Measurements from ENCODE around the gene GYG2. TPM values are rescaled to one million over a fixed set of nuclear protein-coding genes. Genes with fewer than 3 reads are reported as not detected.

GYG2 gene
- total and polyA plus RNA-seq, 2 of the 8 experiments (the other 6 are each of a cell fraction or from before 2014, with no cell fraction given): 52.8 to 65.3 TPM

DNA sequence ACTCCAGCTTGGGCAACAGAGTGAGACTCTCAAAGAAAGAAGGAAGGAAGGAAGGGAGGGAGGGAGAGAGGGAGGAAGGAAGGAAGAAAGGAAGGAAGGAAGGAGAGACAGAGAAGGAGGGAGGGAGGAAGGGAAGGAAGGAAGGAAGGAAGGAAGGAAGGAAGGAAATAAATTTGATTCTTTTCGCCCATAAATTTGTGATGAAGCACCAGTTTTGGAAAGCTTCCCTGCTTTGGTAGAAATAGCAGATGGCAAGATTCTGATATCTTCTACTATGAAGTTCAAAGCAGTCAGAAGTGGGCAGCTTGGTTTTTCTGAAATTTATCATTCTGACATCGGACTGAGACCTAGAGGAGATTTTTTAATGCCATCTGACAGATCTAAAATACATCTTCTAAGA lies 11.7 kb upstream of the GYG2 start (continued):
- TF ChIP-seq, protein P1, sequence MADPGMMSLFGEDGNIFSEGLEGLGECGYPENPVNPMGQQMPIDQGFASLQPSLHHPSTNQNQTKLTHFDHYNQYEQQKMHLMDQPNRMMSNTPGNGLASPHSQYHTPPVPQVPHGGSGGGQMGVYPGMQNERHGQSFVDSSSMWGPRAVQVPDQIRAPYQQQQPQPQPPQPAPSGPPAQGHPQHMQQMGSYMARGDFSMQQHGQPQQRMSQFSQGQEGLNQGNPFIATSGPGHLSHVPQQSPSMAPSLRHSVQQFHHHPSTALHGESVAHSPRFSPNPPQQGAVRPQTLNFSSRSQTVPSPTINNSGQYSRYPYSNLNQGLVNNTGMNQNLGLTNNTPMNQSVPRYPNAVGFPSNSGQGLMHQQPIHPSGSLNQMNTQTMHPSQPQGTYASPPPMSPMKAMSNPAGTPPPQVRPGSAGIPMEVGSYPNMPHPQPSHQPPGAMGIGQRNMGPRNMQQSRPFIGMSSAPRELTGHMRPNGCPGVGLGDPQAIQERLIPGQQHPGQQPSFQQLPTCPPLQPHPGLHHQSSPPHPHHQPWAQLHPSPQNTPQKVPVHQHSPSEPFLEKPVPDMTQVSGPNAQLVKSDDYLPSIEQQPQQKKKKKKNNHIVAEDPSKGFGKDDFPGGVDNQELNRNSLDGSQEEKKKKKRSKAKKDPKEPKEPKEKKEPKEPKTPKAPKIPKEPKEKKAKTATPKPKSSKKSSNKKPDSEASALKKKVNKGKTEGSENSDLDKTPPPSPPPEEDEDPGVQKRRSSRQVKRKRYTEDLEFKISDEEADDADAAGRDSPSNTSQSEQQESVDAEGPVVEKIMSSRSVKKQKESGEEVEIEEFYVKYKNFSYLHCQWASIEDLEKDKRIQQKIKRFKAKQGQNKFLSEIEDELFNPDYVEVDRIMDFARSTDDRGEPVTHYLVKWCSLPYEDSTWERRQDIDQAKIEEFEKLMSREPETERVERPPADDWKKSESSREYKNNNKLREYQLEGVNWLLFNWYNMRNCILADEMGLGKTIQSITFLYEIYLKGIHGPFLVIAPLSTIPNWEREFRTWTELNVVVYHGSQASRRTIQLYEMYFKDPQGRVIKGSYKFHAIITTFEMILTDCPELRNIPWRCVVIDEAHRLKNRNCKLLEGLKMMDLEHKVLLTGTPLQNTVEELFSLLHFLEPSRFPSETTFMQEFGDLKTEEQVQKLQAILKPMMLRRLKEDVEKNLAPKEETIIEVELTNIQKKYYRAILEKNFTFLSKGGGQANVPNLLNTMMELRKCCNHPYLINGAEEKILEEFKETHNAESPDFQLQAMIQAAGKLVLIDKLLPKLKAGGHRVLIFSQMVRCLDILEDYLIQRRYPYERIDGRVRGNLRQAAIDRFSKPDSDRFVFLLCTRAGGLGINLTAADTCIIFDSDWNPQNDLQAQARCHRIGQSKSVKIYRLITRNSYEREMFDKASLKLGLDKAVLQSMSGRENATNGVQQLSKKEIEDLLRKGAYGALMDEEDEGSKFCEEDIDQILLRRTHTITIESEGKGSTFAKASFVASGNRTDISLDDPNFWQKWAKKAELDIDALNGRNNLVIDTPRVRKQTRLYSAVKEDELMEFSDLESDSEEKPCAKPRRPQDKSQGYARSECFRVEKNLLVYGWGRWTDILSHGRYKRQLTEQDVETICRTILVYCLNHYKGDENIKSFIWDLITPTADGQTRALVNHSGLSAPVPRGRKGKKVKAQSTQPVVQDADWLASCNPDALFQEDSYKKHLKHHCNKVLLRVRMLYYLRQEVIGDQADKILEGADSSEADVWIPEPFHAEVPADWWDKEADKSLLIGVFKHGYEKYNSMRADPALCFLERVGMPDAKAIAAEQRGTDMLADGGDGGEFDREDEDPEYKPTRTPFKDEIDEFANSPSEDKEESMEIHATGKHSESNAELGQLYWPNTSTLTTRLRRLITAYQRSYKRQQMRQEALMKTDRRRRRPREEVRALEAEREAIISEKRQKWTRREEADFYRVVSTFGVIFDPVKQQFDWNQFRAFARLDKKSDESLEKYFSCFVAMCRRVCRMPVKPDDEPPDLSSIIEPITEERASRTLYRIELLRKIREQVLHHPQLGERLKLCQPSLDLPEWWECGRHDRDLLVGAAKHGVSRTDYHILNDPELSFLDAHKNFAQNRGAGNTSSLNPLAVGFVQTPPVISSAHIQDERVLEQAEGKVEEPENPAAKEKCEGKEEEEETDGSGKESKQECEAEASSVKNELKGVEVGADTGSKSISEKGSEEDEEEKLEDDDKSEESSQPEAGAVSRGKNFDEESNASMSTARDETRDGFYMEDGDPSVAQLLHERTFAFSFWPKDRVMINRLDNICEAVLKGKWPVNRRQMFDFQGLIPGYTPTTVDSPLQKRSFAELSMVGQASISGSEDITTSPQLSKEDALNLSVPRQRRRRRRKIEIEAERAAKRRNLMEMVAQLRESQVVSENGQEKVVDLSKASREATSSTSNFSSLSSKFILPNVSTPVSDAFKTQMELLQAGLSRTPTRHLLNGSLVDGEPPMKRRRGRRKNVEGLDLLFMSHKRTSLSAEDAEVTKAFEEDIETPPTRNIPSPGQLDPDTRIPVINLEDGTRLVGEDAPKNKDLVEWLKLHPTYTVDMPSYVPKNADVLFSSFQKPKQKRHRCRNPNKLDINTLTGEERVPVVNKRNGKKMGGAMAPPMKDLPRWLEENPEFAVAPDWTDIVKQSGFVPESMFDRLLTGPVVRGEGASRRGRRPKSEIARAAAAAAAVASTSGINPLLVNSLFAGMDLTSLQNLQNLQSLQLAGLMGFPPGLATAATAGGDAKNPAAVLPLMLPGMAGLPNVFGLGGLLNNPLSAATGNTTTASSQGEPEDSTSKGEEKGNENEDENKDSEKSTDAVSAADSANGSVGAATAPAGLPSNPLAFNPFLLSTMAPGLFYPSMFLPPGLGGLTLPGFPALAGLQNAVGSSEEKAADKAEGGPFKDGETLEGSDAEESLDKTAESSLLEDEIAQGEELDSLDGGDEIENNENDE (IDR thresholded peaks at IDR 0.05; ENCODE audit: insufficient replicate concordance, low read length): no peak
